LNCAP (cell line): ENCODE data around the gene XDH.

Experiments
- CTCF ChIP-seq: fragments of 450-650 bp; IDR thresholded peaks from 2 replicates; pipeline ENCODE4 v1.5.1; 2017; ENCODE audit warnings: mild to moderate bottlenecking

Gene XDH

GRCh38 chr2:31380243-31380642, 34.3 kb downstream of the XDH start:
- no peak for TF ChIP-seq CTCF

GRCh38 chr2:31379747-31380146, 34.8 kb downstream of the XDH start:
- TF ChIP-seq CTCF = no peak

- no peak for TF ChIP-seq CTCF
Measured at GRCh38 chr2:31378791-31379501, 35.6 kb downstream of the XDH start.

GRCh38 chr2:31378389-31378788, 36.2 kb downstream of the XDH start:
- TF ChIP-seq CTCF = no peak

DNA sequence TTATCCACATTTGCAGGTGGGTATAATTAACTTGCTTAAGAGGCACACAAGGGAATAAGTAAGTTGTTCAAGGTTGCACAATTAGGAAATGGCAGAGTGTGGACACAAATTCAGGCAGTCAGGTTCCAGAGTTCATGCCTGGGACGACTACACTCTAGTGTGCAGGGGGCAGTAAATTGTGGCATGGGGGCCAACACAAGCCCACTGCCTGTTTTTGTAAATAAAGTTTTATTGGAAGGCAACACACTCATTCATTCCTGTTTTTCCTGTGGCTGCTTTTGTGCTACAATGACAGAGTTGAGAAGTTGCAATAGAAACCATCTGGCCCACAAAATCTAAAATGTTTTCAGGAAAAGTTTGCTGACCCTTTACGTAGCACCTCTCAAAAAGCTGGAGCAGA, 41.4 kb downstream of the XDH start:
- TF ChIP-seq CTCF = no peak

DNA sequence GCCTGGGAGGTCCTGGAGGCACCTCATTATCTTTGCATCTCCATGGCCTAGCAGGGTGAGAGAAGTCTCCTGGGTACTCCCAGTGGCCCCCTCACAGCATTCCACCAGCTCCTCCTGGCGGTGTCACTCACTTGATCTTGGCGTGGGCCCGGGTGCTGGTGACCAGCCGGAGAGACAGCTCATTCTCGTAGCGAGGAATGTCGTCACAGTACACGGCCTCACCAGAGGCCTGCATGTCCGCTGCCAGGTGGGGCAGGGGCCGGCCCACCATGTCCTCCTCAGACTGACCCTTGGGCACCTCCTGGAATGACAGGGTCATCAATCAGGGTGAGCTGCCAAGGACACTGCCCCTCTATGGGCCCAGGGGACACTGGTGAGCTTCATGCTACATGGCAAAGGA, 42.4 kb downstream of the XDH start:
- no peak for TF ChIP-seq CTCF

DNA sequence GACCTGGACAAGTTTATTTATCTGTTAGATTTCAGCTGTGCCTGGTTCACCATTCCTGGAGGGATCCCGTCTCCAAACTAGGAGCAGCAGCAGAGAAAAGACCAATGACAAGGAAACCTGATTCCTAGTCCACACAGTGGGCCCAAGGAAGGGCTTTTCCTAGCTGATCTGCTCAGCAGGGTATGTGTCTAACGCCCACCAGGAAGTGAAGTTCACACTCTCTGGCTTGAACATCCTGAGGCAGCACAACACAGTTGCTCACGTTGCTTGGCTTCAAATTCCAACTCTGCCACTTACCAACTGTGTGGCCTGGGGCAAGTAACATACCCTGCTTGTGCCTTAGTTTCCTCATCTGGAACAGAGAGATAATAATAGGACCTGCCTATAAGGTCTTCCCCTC, 42.9 kb downstream of the XDH start:
- no peak for TF ChIP-seq CTCF

DNA sequence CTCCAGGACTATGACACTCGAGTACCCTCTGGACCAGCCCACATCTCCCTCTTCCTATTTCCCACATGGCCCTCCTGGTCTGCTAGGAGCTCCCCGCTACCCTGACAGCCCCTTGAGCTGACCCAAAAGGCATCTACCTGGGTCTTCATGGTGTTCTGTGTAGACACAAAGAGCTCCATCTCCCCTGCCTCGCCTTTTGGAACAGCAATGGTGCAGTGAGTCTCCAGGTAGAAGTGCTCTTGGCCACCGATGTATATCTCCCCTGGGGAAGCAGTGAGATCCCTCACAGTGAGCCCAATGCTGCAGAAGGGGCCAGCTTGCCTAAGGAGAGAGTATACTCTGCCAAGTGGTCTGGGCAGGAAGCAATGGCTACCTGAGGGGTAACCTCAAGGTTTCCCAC, 47.8 kb downstream of the XDH start:
- TF ChIP-seq CTCF = no peak
